DMS79 (cell line): ENCODE results near the gene PDSS2.

Source experiments
- DNase-seq: peaks from one replicate; lab custom pipeline; 2025; lab: John Stamatoyannopoulos, UW

Gene PDSS2

GRCh38 chr6:107267634-107268033 lies 191.7 kb downstream of the PDSS2 start:
- DNase-seq, result no peak

- DNase-seq, result no peak
Measured at GRCh38 chr6:107267006-107267405, 192.4 kb downstream of the PDSS2 start.

GRCh38 chr6:107266563-107266962 lies 192.8 kb downstream of the PDSS2 start:
- no peak for DNase-seq

GRCh38 chr6:107264357-107264840 lies 195.0 kb downstream of the PDSS2 start:
- no peak for DNase-seq

GRCh38 chr6:107259951-107260350 lies 199.4 kb downstream of the PDSS2 start:
- no peak for DNase-seq

GRCh38 chr6:107248147-107248546 lies 211.2 kb downstream of the PDSS2 start:
- no peak for DNase-seq

GRCh38 chr6:107246972-107247615 lies 212.3 kb downstream of the PDSS2 start:
- DNase-seq, result no peak

GRCh38 chr6:107246249-107246971 lies 213.0 kb downstream of the PDSS2 start:
- DNase-seq, result no peak

GRCh38 chr6:107244742-107245480 lies 214.5 kb downstream of the PDSS2 start:
- no peak for DNase-seq

- DNase-seq, result no peak
Measured at GRCh38 chr6:107244082-107244741, 215.2 kb downstream of the PDSS2 start.

GRCh38 chr6:107243471-107243870 lies 215.9 kb downstream of the PDSS2 start:
- DNase-seq, result no peak

- DNase-seq, result no peak
Measured at GRCh38 chr6:107237992-107238660, 221.2 kb downstream of the PDSS2 start.

- DNase-seq, result no peak
Measured at GRCh38 chr6:107235511-107235910, 223.9 kb downstream of the PDSS2 start.

GRCh38 chr6:107235007-107235406 lies 224.4 kb downstream of the PDSS2 start:
- DNase-seq, result no peak

- no peak for DNase-seq
Measured at GRCh38 chr6:107231243-107231642, 228.1 kb downstream of the PDSS2 start.

- DNase-seq, result no peak
Measured at GRCh38 chr6:107230448-107230847, 228.9 kb downstream of the PDSS2 start.

GRCh38 chr6:107230024-107230423 lies 229.3 kb downstream of the PDSS2 start:
- DNase-seq, result no peak

GRCh38 chr6:107228754-107229153 lies 230.6 kb downstream of the PDSS2 start:
- DNase-seq, result peak; percentile 55

GRCh38 chr6:107221519-107221918 lies 237.8 kb downstream of the PDSS2 start:
- no peak for DNase-seq

- no peak for DNase-seq
Measured at GRCh38 chr6:107219851-107220250, 239.5 kb downstream of the PDSS2 start.

GRCh38 chr6:107218142-107218541 lies 241.2 kb downstream of the PDSS2 start:
- no peak for DNase-seq

- no peak for DNase-seq
Measured at GRCh38 chr6:107217248-107217647, 242.1 kb downstream of the PDSS2 start.
